Measurements from ENCODE around the gene WNT8B. TPM values are rescaled to one million over a fixed set of nuclear protein-coding genes. Genes with fewer than 3 reads are reported as not detected.
A peak's percentile ranks its signal among the peaks of the same experiment; 100 is the strongest.

The WNT8B gene
- total and polyA plus RNA-seq, 8 donors = 0.08 to 0.59 (median 0.27) TPM

- Histone ChIP-seq H3K4me1 (peaks cover 7 to 11% (median 7%) of the 10 kb centered on the region in 3 donors), H3K36me3 (peaks cover 0 to 10% (median 0%) of the 10 kb centered on the region in 3 donors), H3K9me3 (no peaks in the 10 kb centered on the region), H3K27me3 (no peaks in the 10 kb centered on the region), H3K27ac (no peak overlapping the region), H3K4me3 (peak overlapping the region in 2 of 4 donors; percentile 6 to 48)
- peak; percentile 77 to 93 (median 89) for ATAC-seq
- TF ChIP-seq CTCF (IDR thresholded peaks at IDR 0.05) = peak in 3 of 4 donors; percentile 51 to 70 (median 67)
- peak in 5 of 6 donors; percentile 44 to 76 (median 65) for DNase-seq
- 6 to 7% methylated on average over 7 of the region's 7 CpGs for WGBS, 2 donors
- intact Hi-C loops (cut with DNase I) = loop anchor here in 2 of 3 donors (5.0 to 10.0 kb wide), 2 partner anchors 74 to 182 kb away; no protein-coding TSS in a partner anchor
- FAIRE-seq = peak; percentile 20
These were observed 56.0 kb downstream of the WNT8B start for GRCh38 chr10:100518761-100519241.

- intact Hi-C loops (cut with DNase I) = loop anchor here in 2 of 3 donors (5.0 to 10.0 kb wide), 3 partner anchors 75 to 182 kb away; partner anchors contain the start of gene SCD (in 1 of the 2)
- Histone ChIP-seq H3K4me3 (peak within 1 kb of the TSS in 3 of 4 donors; percentile 6 to 48 (median 26)), H3K27ac (no peak within 1 kb of the TSS), H3K36me3 (peaks cover 0 to 14% (median 5%) of the 10 kb centered on the region in 3 donors), H3K4me1 (peaks cover 7 to 11% (median 7%) of the 10 kb centered on the region in 3 donors), H3K9me3 (no peaks in the 10 kb centered on the region), H3K27me3 (no peaks in the 10 kb centered on the region)
- DNase-seq = peak; percentile 26 to 80 (median 42)
- WGBS, 2 donors = 9 to 12% methylated on average over 65 to 72 of the region's 72 CpGs
- ATAC-seq = peak; percentile 66 to 91 (median 79)
- FAIRE-seq = no peak
- no peak for TF ChIP-seq CTCF (IDR thresholded peaks at IDR 0.05)
These were observed 56.7 kb downstream of the WNT8B start, which contains the start of gene SEC31B for GRCh38 chr10:100519311-100520051. Gene SEC31B (minus strand): TSS chr10:100519861. CDS start chr10:100516952, 2,909 bp downstream.

DNA sequence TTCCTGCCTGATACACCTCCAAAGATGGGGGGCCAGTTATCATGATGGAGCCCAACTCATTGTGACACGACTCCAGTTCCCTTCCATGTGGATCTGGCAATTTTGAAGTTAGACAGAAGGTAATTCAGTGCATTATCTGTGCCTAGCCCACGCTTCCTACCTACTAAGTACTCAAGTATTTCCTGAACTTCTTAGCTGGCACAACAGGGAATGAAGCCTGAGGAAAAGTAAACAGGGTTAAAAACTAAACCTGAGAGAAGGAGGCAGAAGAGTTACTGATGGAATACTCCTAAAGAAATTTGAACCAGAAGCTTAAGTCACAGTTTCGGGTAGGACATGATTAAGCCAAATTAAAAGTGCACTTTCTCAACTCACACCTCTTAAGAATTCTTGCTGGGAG is 58.0 kb downstream of the WNT8B start:
- no peaks in the 10 kb centered on the region for H3K9me3 ChIP-seq
- whole genome bisulfite sequencing, 2 donors = 84% methylated on average over 3 of the region's 3 CpGs
- H3K4me3 ChIP-seq = no peak overlapping the region
- peaks cover 7 to 11% (median 7%) of the 10 kb centered on the region in 3 donors for H3K4me1 ChIP-seq
- no peak overlapping the region for H3K27ac ChIP-seq
- ATAC-seq (no peak), FAIRE-seq (no peak), DNase-seq (no peak)
- intact Hi-C loops (cut with DNase I) = loop anchor here in 1 of 3 donors (10.0 kb wide), 1 partner anchor 176 kb away; the partner anchor contains the start of gene SCD
- peaks cover 0 to 18% (median 8%) of the 10 kb centered on the region in 3 donors for H3K36me3 ChIP-seq
- no peak for TF ChIP-seq CTCF (IDR thresholded peaks at IDR 0.05)
- no peaks in the 10 kb centered on the region for H3K27me3 ChIP-seq

DNA sequence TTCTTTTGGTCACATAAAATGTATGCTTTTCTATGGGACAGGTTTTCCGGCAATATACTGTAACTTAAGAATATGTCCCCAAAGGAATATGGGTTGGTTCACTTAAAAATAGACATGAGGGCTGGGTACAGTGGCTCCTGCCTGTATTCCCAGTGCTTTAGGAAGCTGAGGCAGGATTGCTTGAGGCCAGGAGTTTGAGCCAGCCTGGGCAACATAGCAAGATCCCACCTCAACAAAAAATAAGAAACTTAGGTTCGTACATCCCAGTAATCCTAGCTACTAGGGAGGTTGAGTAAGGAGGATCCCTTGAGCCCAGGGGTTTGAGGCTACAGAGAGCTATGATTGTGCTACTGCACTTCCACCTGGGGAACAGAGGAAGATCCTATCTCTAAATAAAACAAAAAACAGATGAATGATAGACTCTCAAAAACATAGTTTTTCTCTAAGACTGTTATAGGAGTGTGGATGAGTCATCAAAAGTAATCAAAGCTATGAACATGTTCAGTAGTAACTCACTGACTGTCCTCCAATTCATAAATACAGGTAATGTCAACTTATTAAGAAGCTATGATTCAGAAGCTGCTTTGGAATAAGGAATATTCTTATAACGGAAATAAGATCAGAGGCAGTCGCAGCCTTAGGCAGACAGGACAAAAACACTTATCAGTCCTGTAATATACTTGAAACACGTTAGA is 59.4 kb downstream of the WNT8B start:
- Histone ChIP-seq H3K9me3 (no peaks in the 10 kb centered on the region), H3K36me3 (peaks cover 0 to 29% (median 12%) of the 10 kb centered on the region in 3 donors), H3K27me3 (no peaks in the 10 kb centered on the region), H3K4me3 (no peak overlapping the region), H3K27ac (no peak overlapping the region), H3K4me1 (peaks cover 7 to 11% (median 7%) of the 10 kb centered on the region in 3 donors)
- ATAC-seq (no peak), FAIRE-seq (no peak), DNase-seq (no peak)
- TF ChIP-seq CTCF (IDR thresholded peaks at IDR 0.05) = no peak
- 81 to 87% methylated on average over 5 of the region's 5 CpGs for WGBS, 2 donors
- intact Hi-C loops (cut with DNase I) = loop anchor here in 1 of 3 donors (10.0 kb wide), 1 partner anchor 177 kb away; the partner anchor contains the start of gene SCD
